GM18498 (cell line): ENCODE results near the gene APC2.
A peak's percentile ranks its signal among the peaks of the same experiment; 100 is the strongest.
"Not testable (repeated sequence)": the region's sequence is repeated elsewhere in the genome, so short reads cannot be mapped to it uniquely, and the experiment has no call there.

Experiments used
- ATAC-seq: cut with Tn5 transposase; IDR thresholded peaks from one replicate; pipeline ENCODE4 v1.9.1; 2021; ENCODE audit warnings: mild to moderate bottlenecking, moderate library complexity; ENCODE audit not compliant: unreplicated experiment

Gene APC2

GRCh38 chr19:1475751-1476437 lies 26.0 kb downstream of the APC2 start:
- ATAC-seq = no peak

GRCh38 chr19:1477056-1477455 lies 27.1 kb downstream of the APC2 start:
- ATAC-seq = not testable (repeated sequence)

- ATAC-seq = peak; percentile 92
These were observed 29.2 kb downstream of the APC2 start, which contains the start of gene C19orf25 for GRCh38 chr19:1478934-1479707. TSS of gene C19orf25 (minus strand) at chr19:1479215. CDS start at chr19:1478903, 312 bp downstream.

GRCh38 chr19:1481224-1481892 lies 31.4 kb downstream of the APC2 start:
- no peak for ATAC-seq

- ATAC-seq = no peak
These were observed 32.0 kb downstream of the APC2 start for GRCh38 chr19:1481893-1482360.

- no peak for ATAC-seq
These were observed 32.6 kb downstream of the APC2 start for GRCh38 chr19:1482361-1483130.

GRCh38 chr19:1483131-1483978 lies 33.4 kb downstream of the APC2 start:
- no peak for ATAC-seq

- ATAC-seq = no peak
These were observed 34.1 kb downstream of the APC2 start for GRCh38 chr19:1483979-1484428.

GRCh38 chr19:1486720-1487575 lies 37.0 kb downstream of the APC2 start:
- no peak for ATAC-seq

GRCh38 chr19:1487576-1488281 lies 37.8 kb downstream of the APC2 start:
- ATAC-seq = no peak

- no peak for ATAC-seq
These were observed 38.3 kb downstream of the APC2 start for GRCh38 chr19:1488282-1488601.

GRCh38 chr19:1489463-1490310 lies 39.8 kb downstream of the APC2 start:
- ATAC-seq = no peak

- peak; percentile 83 for ATAC-seq
These were observed 40.6 kb downstream of the APC2 start, which contains the start of gene PCSK4 for GRCh38 chr19:1490311-1491113. TSS of gene PCSK4 (minus strand) at chr19:1490350. CDS start at chr19:1490346, 4 bp downstream.

- ATAC-seq = no peak
These were observed 41.4 kb downstream of the APC2 start, which contains the start of gene REEP6 for GRCh38 chr19:1491114-1491848. TSS of gene REEP6 (plus strand) at chr19:1491181. CDS start at chr19:1491270, 89 bp downstream.

GRCh38 chr19:1491849-1492170 lies 41.9 kb downstream of the APC2 start:
- ATAC-seq = no peak

GRCh38 chr19:1492474-1493006 lies 42.6 kb downstream of the APC2 start:
- ATAC-seq = no peak
